Measurements from ENCODE around the gene KIF1B.

KIF1B gene

DNA sequence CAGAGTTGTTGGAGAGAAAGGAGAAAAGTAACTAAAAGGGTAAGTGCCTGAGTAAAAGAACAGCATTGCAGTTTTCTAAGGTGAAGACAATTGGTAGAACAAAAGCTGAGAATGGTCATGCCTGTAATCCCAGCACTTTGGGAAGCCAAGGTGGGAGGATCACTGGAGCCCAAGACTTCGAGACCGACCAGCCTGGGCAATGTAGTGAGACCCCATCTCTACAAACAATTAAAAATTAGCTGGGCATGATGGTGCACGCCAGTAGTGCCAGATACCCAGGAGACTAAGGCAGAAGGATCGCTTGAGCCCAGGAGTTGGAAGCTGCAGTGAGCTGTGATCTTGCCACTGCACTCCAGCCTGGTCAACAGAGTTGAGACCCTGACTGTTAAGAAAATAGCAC lies 173.3 kb downstream of the KIF1B start:
- Histone ChIP-seq H3K36me3 (ENCODE audit: control insufficient read depth, insufficient read depth, low read length) (peaks cover 2% of the 10 kb centered on the region), H2BK5ac (ENCODE audit: low read length) (no peak overlapping the region), H2BK120ac (ENCODE audit: low read depth, low read length) (no peak overlapping the region), H3K4ac (ENCODE audit: low read depth, low read length) (no peak overlapping the region), H3K27me3 (ENCODE audit: insufficient read depth, low read length, poor library complexity) (no peaks in the 10 kb centered on the region), H2BK15ac (replicated peaks; ENCODE audit: low read depth) (no peak overlapping the region), H3K56ac (ENCODE audit: low read length) (no peak overlapping the region), H2AK5ac (ENCODE audit: low read length) (no peak overlapping the region), H3K9ac (ENCODE audit: low read length) (no peak overlapping the region), H3K79me2 (ENCODE audit: control insufficient read depth, insufficient read depth, low read length) (no peaks in the 10 kb centered on the region), H3K4me2 (ENCODE audit: low read length) (no peak overlapping the region), H4K8ac (ENCODE audit: low read depth, low read length) (no peak overlapping the region), H3K79me1 (ENCODE audit: low read length) (no peaks in the 10 kb centered on the region), H3K4me3 (ENCODE audit: low read length) (no peak overlapping the region), H3K4me1 (ENCODE audit: control insufficient read depth, low read depth, low read length) (no peaks in the 10 kb centered on the region), H3K23ac (ENCODE audit: low read length) (no peak overlapping the region), H3K18ac (ENCODE audit: low read length) (no peak overlapping the region), H3K27ac (ENCODE audit: low read depth, low read length) (no peak overlapping the region), H4K5ac (ENCODE audit: low read length) (no peak overlapping the region)
- DNase-seq: no peak
- WGBS (ENCODE audit: extremely low coverage, insufficient coverage, low lambda C conversion rate): no CpG with 5 or more reads among the region's 4 CpGs

DNA sequence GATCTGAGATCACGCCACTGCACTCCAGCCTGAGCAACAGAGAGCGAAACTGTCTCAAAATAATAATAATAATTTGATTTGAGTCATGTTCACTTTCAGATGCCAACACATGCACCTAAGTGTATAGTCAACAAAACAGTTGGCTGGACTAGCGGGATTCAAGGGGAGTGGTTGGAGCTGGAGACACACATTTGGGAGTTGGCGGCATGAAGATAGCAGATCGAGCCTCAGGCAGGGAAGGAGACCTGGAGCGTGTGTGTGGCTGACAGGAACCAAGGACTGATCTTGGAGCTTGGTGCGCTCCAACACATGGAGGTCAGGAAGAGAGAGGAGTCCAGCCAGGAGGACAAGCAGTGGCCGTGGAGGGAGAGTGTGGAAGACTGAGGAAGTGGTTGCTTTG lies 173.8 kb downstream of the KIF1B start:
- H2BK5ac ChIP-seq (ENCODE audit: low read length): no peak overlapping the region
- H3K27ac ChIP-seq (ENCODE audit: low read depth, low read length): no peak overlapping the region
- no peak overlapping the region for H4K5ac ChIP-seq (ENCODE audit: low read length)
- no peak overlapping the region for H4K8ac ChIP-seq (ENCODE audit: low read depth, low read length)
- no peak overlapping the region for H3K4ac ChIP-seq (ENCODE audit: low read depth, low read length)
- H3K27me3 ChIP-seq (ENCODE audit: insufficient read depth, low read length, poor library complexity): no peaks in the 10 kb centered on the region
- no peaks in the 10 kb centered on the region for H3K4me1 ChIP-seq (ENCODE audit: control insufficient read depth, low read depth, low read length)
- H3K79me2 ChIP-seq (ENCODE audit: control insufficient read depth, insufficient read depth, low read length): no peaks in the 10 kb centered on the region
- no CpG with 5 or more reads among the region's 8 CpGs for WGBS (ENCODE audit: extremely low coverage, insufficient coverage, low lambda C conversion rate)
- no peak overlapping the region for H2BK120ac ChIP-seq (ENCODE audit: low read depth, low read length)
- no peak overlapping the region for H3K4me2 ChIP-seq (ENCODE audit: low read length)
- H3K36me3 ChIP-seq (ENCODE audit: control insufficient read depth, insufficient read depth, low read length): no peaks in the 10 kb centered on the region
- H3K9ac ChIP-seq (ENCODE audit: low read length): no peak overlapping the region
- DNase-seq: no peak
- no peak overlapping the region for H3K56ac ChIP-seq (ENCODE audit: low read length)
- no peak overlapping the region for H2BK15ac ChIP-seq (replicated peaks; ENCODE audit: low read depth)
- no peak overlapping the region for H2AK5ac ChIP-seq (ENCODE audit: low read length)
- no peaks in the 10 kb centered on the region for H3K79me1 ChIP-seq (ENCODE audit: low read length)
- H3K18ac ChIP-seq (ENCODE audit: low read length): no peak overlapping the region
- H3K4me3 ChIP-seq (ENCODE audit: low read length): no peak overlapping the region
- H3K23ac ChIP-seq (ENCODE audit: low read length): no peak overlapping the region

DNA sequence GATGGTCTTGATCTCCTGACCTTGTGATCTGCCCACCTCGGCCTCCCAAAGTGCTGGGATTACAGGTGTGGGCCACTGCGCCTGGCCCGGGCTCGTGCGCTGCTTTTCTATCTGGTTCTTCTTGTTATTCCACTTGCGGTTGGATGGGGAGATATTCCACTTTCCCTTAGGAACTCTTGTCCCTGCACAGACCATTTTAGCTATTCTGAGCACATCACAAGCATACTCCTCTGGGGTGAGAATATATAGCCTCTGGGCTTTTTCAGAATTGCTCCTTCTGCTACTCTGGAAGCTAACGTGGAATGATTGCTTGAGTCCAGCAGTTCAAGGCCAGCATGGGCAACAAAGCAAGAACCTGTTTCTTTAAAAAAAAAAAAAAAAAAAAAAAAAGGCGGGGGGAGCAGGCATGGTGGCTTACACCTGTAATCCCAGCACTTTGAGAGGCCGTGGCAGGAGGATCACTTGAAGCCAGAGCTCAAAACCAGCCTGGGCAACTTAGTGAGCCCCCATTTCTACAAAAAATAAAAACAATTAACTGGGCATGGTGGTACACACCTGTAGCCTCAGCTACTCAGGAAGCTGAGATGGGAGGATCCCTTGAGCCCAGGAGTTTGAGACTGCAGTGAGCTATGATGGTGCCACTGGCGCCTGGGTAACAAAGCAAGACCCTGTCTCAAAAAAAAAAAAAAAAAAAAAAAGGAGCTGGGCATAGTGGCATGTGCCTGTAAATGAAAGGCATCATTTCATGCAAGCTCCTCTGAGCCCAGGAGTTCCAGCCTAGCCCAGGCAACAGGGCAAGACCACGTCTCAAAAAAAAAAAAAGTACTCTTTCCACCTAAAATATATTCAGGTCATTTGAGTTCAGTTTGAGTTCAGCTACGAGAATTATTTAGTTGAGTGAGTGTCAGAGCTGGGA lies 176.6 kb downstream of the KIF1B start:
- no peak overlapping the region for H3K56ac ChIP-seq (ENCODE audit: low read length)
- DNase-seq: no peak
- H4K8ac ChIP-seq (ENCODE audit: low read depth, low read length): no peak overlapping the region
- no peaks in the 10 kb centered on the region for H3K4me1 ChIP-seq (ENCODE audit: control insufficient read depth, low read depth, low read length)
- H3K27me3 ChIP-seq (ENCODE audit: insufficient read depth, low read length, poor library complexity): no peaks in the 10 kb centered on the region
- H2AK5ac ChIP-seq (ENCODE audit: low read length): no peak overlapping the region
- H3K79me1 ChIP-seq (ENCODE audit: low read length): no peaks in the 10 kb centered on the region
- H3K36me3 ChIP-seq (ENCODE audit: control insufficient read depth, insufficient read depth, low read length): no peaks in the 10 kb centered on the region
- H2BK5ac ChIP-seq (ENCODE audit: low read length): no peak overlapping the region
- H2BK15ac ChIP-seq (replicated peaks; ENCODE audit: low read depth): no peak overlapping the region
- H3K4me2 ChIP-seq (ENCODE audit: low read length): no peak overlapping the region
- no peaks in the 10 kb centered on the region for H3K79me2 ChIP-seq (ENCODE audit: control insufficient read depth, insufficient read depth, low read length)
- WGBS (ENCODE audit: extremely low coverage, insufficient coverage, low lambda C conversion rate): no CpG with 5 or more reads among the region's 12 CpGs
- H2BK120ac ChIP-seq (ENCODE audit: low read depth, low read length): no peak overlapping the region
- no peak overlapping the region for H3K4ac ChIP-seq (ENCODE audit: low read depth, low read length)
- no peak overlapping the region for H3K27ac ChIP-seq (ENCODE audit: low read depth, low read length)
- H3K18ac ChIP-seq (ENCODE audit: low read length): no peak overlapping the region
- H4K5ac ChIP-seq (ENCODE audit: low read length): no peak overlapping the region
- H3K4me3 ChIP-seq (ENCODE audit: low read length): no peak overlapping the region
- no peak overlapping the region for H3K9ac ChIP-seq (ENCODE audit: low read length)
- H3K23ac ChIP-seq (ENCODE audit: low read length): no peak overlapping the region

DNA sequence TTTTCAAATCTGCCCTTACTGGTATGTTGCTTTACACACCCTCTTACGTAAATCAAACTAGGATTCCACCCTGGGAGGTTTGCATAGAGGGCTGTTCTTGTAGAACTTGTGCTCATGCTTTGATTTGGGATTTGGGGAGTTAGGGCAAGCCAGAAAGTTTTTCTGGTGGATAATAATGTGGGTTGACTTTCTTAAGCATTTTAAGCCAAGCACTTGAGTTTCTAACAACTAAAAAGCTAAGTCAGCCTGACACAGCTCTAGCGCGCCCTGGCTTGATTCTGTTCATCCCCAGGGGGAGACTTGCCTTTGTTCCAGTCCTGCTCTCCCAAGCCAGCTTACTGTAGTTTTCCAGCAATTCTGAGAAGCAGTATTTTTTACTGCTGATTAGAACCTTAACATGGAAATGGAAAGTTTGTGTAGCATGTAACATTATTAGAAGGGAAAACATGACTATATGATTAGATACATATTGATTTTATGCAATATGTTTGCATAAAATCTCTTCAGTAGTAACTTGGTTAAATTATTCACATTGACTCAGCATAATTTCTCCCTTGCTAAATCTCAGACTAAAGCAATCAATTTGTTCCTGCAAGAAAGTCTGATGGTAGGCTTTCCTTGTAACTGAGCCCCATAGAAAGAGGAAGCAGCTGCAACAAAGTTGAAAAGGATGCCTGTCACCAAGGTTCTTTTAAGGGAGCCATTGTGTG lies 177.5 kb downstream of the KIF1B start:
- WGBS (ENCODE audit: extremely low coverage, insufficient coverage, low lambda C conversion rate): no CpG with 5 or more reads among the region's 3 CpGs
- H2BK15ac ChIP-seq (replicated peaks; ENCODE audit: low read depth): no peak overlapping the region
- H3K56ac ChIP-seq (ENCODE audit: low read length): no peak overlapping the region
- no peak overlapping the region for H2BK120ac ChIP-seq (ENCODE audit: low read depth, low read length)
- H3K79me1 ChIP-seq (ENCODE audit: low read length): no peaks in the 10 kb centered on the region
- H3K18ac ChIP-seq (ENCODE audit: low read length): no peak overlapping the region
- H3K4me2 ChIP-seq (ENCODE audit: low read length): no peak overlapping the region
- no peaks in the 10 kb centered on the region for H3K79me2 ChIP-seq (ENCODE audit: control insufficient read depth, insufficient read depth, low read length)
- H3K9ac ChIP-seq (ENCODE audit: low read length): no peak overlapping the region
- no peak overlapping the region for H3K23ac ChIP-seq (ENCODE audit: low read length)
- no peak overlapping the region for H3K27ac ChIP-seq (ENCODE audit: low read depth, low read length)
- no peak overlapping the region for H4K5ac ChIP-seq (ENCODE audit: low read length)
- no peaks in the 10 kb centered on the region for H3K27me3 ChIP-seq (ENCODE audit: insufficient read depth, low read length, poor library complexity)
- H4K8ac ChIP-seq (ENCODE audit: low read depth, low read length): no peak overlapping the region
- no peak overlapping the region for H2AK5ac ChIP-seq (ENCODE audit: low read length)
- H2BK5ac ChIP-seq (ENCODE audit: low read length): no peak overlapping the region
- peak; percentile 55 for DNase-seq
- H3K36me3 ChIP-seq (ENCODE audit: control insufficient read depth, insufficient read depth, low read length): no peaks in the 10 kb centered on the region
- H3K4me3 ChIP-seq (ENCODE audit: low read length): no peak overlapping the region
- H3K4ac ChIP-seq (ENCODE audit: low read depth, low read length): no peak overlapping the region
- H3K4me1 ChIP-seq (ENCODE audit: control insufficient read depth, low read depth, low read length): no peaks in the 10 kb centered on the region

DNA sequence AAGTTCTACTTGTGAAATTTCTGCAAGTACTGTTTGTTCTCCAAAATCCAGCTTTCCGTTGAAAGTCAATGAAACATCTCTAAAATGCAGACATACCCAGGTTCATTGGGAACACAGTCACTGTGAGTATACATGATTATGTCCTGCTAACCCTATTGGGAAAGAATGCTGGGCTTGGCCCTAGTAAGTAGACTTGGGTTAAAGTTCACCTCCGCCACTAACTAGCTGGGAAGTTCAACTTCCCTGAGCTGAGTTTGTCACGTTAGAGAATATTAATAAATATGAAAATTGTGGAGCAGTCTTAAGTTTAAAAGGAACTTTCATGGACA lies 178.0 kb downstream of the KIF1B start:
- DNase-seq: no peak
- H2AK5ac ChIP-seq (ENCODE audit: low read length): no peak overlapping the region
- no peak overlapping the region for H3K56ac ChIP-seq (ENCODE audit: low read length)
- H3K4me1 ChIP-seq (ENCODE audit: control insufficient read depth, low read depth, low read length): no peaks in the 10 kb centered on the region
- no peaks in the 10 kb centered on the region for H3K79me2 ChIP-seq (ENCODE audit: control insufficient read depth, insufficient read depth, low read length)
- no peak overlapping the region for H4K5ac ChIP-seq (ENCODE audit: low read length)
- no peak overlapping the region for H3K27ac ChIP-seq (ENCODE audit: low read depth, low read length)
- H3K36me3 ChIP-seq (ENCODE audit: control insufficient read depth, insufficient read depth, low read length): no peaks in the 10 kb centered on the region
- H2BK5ac ChIP-seq (ENCODE audit: low read length): no peak overlapping the region
- H4K8ac ChIP-seq (ENCODE audit: low read depth, low read length): no peak overlapping the region
- H3K4ac ChIP-seq (ENCODE audit: low read depth, low read length): no peak overlapping the region
- H3K18ac ChIP-seq (ENCODE audit: low read length): no peak overlapping the region
- no CpG with 5 or more reads among the region's 3 CpGs for WGBS (ENCODE audit: extremely low coverage, insufficient coverage, low lambda C conversion rate)
- H3K4me2 ChIP-seq (ENCODE audit: low read length): no peak overlapping the region
- H2BK120ac ChIP-seq (ENCODE audit: low read depth, low read length): no peak overlapping the region
- no peaks in the 10 kb centered on the region for H3K79me1 ChIP-seq (ENCODE audit: low read length)
- no peak overlapping the region for H3K4me3 ChIP-seq (ENCODE audit: low read length)
- no peak overlapping the region for H3K23ac ChIP-seq (ENCODE audit: low read length)
- no peak overlapping the region for H2BK15ac ChIP-seq (replicated peaks; ENCODE audit: low read depth)
- H3K27me3 ChIP-seq (ENCODE audit: insufficient read depth, low read length, poor library complexity): no peaks in the 10 kb centered on the region
- H3K9ac ChIP-seq (ENCODE audit: low read length): no peak overlapping the region
